CD8-positive, alpha-beta memory T cell (primary cell): ENCODE results near the gene ZCCHC14. TPM values are rescaled to one million over a fixed set of nuclear protein-coding genes. Genes with fewer than 3 reads are reported as not detected.
A peak's percentile ranks its signal among the peaks of the same experiment; 100 is the strongest.

Experiments used
- CTCF ChIA-PET: fragments of 350-600 bp; sonication (Branson Sonifier 250); formaldehyde crosslinking; loops from one replicate; lab custom pipeline; 2021; ENCODE audit warnings: antibody characterized with exemption; lab: Charles Lee
- POLR2A ChIA-PET: fragments of 350-600 bp; sonication (Branson Sonifier 250); formaldehyde crosslinking; loops from one replicate; lab custom pipeline; 2021; ENCODE audit warnings: antibody characterized with exemption; lab: Charles Lee
- DNase-seq, 5 donors: peaks; one replicate each; pipeline versions ENCODE4 v3.0.0 to v3.0.0-alpha.2; 2020 to 2022; ENCODE audit warnings: mixed read lengths in 1 of 5
- H3K27ac ChIP-seq: one replicate; pipeline ENCODE4 v1.7.0; 2013; ENCODE audit warnings: low read depth, mild to moderate bottlenecking, low read length, moderate library complexity
- H3K27me3 ChIP-seq: 2 replicates; pipeline ENCODE4 v1.7.0; 2013; ENCODE audit warnings: low read length, mild to moderate bottlenecking; ENCODE audit not compliant: insufficient read depth, poor library complexity, severe bottlenecking
- H3K36me3 ChIP-seq: 2 replicates; pipeline ENCODE4 v1.7.0; 2013; ENCODE audit warnings: mild to moderate bottlenecking, low read length, moderate library complexity; ENCODE audit not compliant: insufficient read depth
- H3K4me1 ChIP-seq: 2 replicates; pipeline ENCODE4 v1.7.0; 2013; ENCODE audit warnings: mild to moderate bottlenecking, low read length, moderate library complexity; ENCODE audit not compliant: insufficient read depth
- H3K4me3 ChIP-seq: 2 replicates; pipeline ENCODE4 v1.7.0; 2013; ENCODE audit warnings: mild to moderate bottlenecking, low read length
- H3K9me3 ChIP-seq: 2 replicates; pipeline ENCODE4 v1.7.0; 2013; ENCODE audit warnings: mild to moderate bottlenecking, low read length
- H3K27ac Mint-ChIP-seq, 8 donors: one replicate each; pipeline ENCODE4 v1.8.0; 2020 to 2021; ENCODE audit warnings: mixed read lengths in 8 of 8, mild to moderate bottlenecking in 6 of 8, inconsistent platforms in 3 of 8, moderate library complexity in 3 of 8
- H3K27me3 Mint-ChIP-seq, 2 donors: one replicate each; pipeline ENCODE4 v1.8.0; 2020 to 2021; ENCODE audit warnings: mixed read lengths in 2 of 2, mild to moderate bottlenecking in 1 of 2, moderate library complexity in 1 of 2
- H3K36me3 Mint-ChIP-seq, 3 donors: one replicate each; pipeline ENCODE4 v1.8.0; 2020 to 2021; ENCODE audit warnings: mixed read lengths in 3 of 3, inconsistent platforms in 1 of 3, mild to moderate bottlenecking in 1 of 3
- H3K4me1 Mint-ChIP-seq, 3 donors: one replicate each; pipeline ENCODE4 v1.8.0; 2020 to 2021; ENCODE audit warnings: mixed read lengths in 3 of 3, inconsistent platforms in 1 of 3, mild to moderate bottlenecking in 1 of 3
- H3K4me3 Mint-ChIP-seq, 7 donors: one replicate each; pipeline ENCODE4 v1.8.0; 2020 to 2021; ENCODE audit warnings: mixed read lengths in 7 of 7, mild to moderate bottlenecking in 6 of 7, moderate library complexity in 4 of 7, inconsistent platforms in 2 of 7
- H3K9me3 Mint-ChIP-seq, 5 donors: one replicate each; pipeline ENCODE4 v1.8.0; 2020 to 2022; ENCODE audit warnings: mixed read lengths in 5 of 5, mild to moderate bottlenecking in 3 of 5, moderate library complexity in 2 of 5, inconsistent platforms in 1 of 5
- polyA plus RNA-seq: library from polyadenylated mRNA; unstranded; fragments of 300-500 nt; fragmentation: Illumina TruSeq; gene quantifications from one replicate; pipeline ENCODE4 v1.2.3, GENCODE V29; 2021
- total RNA-seq, 2 experiments: library from RNA; stranded (reverse); gene quantifications; one replicate each; pipeline ENCODE4 v1.2.3, GENCODE V29; 2021

Gene ZCCHC14
- total and polyA plus RNA-seq, 3 experiments from 2014 or later: 0.77 to 6.2 (median 6.1) TPM

DNA sequence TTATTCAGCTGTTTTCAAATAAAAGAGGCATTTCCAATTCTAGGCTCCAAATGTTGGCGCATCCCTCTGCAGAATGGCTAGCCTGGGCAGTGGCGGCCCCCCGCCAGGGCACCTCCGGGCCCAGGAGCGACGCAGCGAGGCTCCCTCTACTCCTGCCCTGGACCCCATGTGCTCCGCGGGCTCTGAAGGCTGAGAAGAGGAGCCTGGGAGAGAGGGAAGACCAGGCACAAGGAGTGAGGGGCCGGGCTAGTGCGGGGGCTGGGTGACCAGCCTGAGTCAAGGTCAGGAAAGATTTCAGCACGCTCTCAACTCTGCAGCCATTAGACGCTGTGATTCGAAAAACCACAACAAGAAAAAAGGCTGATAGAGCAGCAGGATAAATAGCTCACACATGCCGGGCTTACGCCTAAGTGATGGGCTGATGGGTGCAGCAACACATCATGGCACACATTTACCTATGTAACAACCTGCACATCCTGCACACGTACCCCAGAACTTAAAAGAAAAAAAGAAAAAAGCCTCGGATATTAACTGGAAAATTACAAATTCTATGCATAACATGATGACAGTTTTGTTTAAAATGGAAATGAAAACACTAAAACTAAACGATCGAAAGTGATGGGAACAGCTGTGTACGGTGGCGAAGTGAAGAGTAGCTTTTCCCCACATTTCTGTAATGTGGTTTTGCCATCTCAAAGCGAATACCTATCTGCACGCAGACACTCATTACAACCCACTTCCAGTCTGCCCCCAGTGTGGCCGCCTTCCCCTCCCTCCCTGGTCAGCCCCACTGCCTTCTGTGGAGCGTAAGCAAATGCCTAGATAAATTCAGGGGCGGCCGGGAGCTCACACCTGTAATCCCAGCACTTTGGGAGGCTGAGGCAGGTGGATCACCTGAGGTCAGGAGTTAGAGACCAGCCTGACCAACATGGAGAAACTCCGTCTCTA lies 56.3 kb downstream of the ZCCHC14 start:
- H3K4me1 Mint-ChIP-seq: peaks cover 17 to 29% (median 25%) of the 10 kb centered on the region in 3 donors

GRCh38 chr16:87435372-87436224 lies 57.2 kb downstream of the ZCCHC14 start:
- Mint-ChIP-seq H3K4me1 (peaks cover 17 to 29% (median 25%) of the 10 kb centered on the region in 3 donors), H3K27ac (no peak overlapping the region), H3K4me3 (no peak overlapping the region), H3K36me3 (peaks cover 0 to 21% (median 0%) of the 10 kb centered on the region in 3 donors), H3K27me3 (peaks cover 0 to 2% of the 10 kb centered on the region in 2 donors), H3K9me3 (no peaks in the 10 kb centered on the region)
- CTCF ChIA-PET: interaction anchor here (1.2 kb wide), 1 partner anchor 9 kb away, joined by 3 read pairs; no protein-coding TSS in a partner anchor
- POLR2A ChIA-PET: no interaction called here
- H3K4me3 ChIP-seq: no peak overlapping the region
- no peaks in the 10 kb centered on the region for H3K36me3 ChIP-seq
- H3K9me3 ChIP-seq: no peaks in the 10 kb centered on the region
- H3K27ac ChIP-seq: no peak overlapping the region
- no peaks in the 10 kb centered on the region for H3K27me3 ChIP-seq
- peaks cover 18% of the 10 kb centered on the region for H3K4me1 ChIP-seq
- DNase-seq: peak in 1 of 5 donors; percentile 18

More for the DNA sequence above, 56.3 kb downstream of the ZCCHC14 start:
- Histone ChIP-seq H3K27ac (no peak overlapping the region), H3K9me3 (no peaks in the 10 kb centered on the region), H3K27me3 (no peaks in the 10 kb centered on the region), H3K4me1 (peaks cover 18% of the 10 kb centered on the region), H3K4me3 (peak overlapping the region; percentile 15), H3K36me3 (no peaks in the 10 kb centered on the region)
- peak overlapping the region in 6 of 8 donors; percentile 0 to 70 (median 22) for H3K27ac Mint-ChIP-seq
- H3K9me3 Mint-ChIP-seq: no peaks in the 10 kb centered on the region
- H3K4me3 Mint-ChIP-seq: peak overlapping the region in 6 of 7 donors; percentile 26 to 67 (median 56)
- ChIA-PET CTCF (interaction anchor here (1.2 kb wide), 1 partner anchor 8 kb away, joined by 3 read pairs; no protein-coding TSS in a partner anchor), POLR2A (no interaction called here)
- H3K27me3 Mint-ChIP-seq: peaks cover 0 to 2% of the 10 kb centered on the region in 2 donors
- peak in 1 of 5 donors; percentile 6 for DNase-seq
- peaks cover 0 to 22% (median 0%) of the 10 kb centered on the region in 3 donors for H3K36me3 Mint-ChIP-seq

- CTCF ChIA-PET: no interaction called here
- Histone ChIP-seq H3K27me3 (no peaks in the 10 kb centered on the region), H3K4me3 (no peak overlapping the region), H3K4me1 (peaks cover 18% of the 10 kb centered on the region), H3K27ac (no peak overlapping the region), H3K9me3 (no peaks in the 10 kb centered on the region), H3K36me3 (no peaks in the 10 kb centered on the region)
- H3K27me3 Mint-ChIP-seq: peaks cover 0 to 2% of the 10 kb centered on the region in 2 donors
- H3K9me3 Mint-ChIP-seq: no peaks in the 10 kb centered on the region
- peaks cover 0 to 27% (median 2%) of the 10 kb centered on the region in 3 donors for H3K36me3 Mint-ChIP-seq
- DNase-seq: no peak
- peaks cover 20 to 29% (median 25%) of the 10 kb centered on the region in 3 donors for H3K4me1 Mint-ChIP-seq
- POLR2A ChIA-PET: no interaction called here
- peak overlapping the region in 1 of 7 donors; percentile 6 for H3K4me3 Mint-ChIP-seq
- H3K27ac Mint-ChIP-seq: peak overlapping the region in 2 of 8 donors; percentile 32 to 72
These were observed 58.6 kb downstream of the ZCCHC14 start for GRCh38 chr16:87434146-87434667.

DNA sequence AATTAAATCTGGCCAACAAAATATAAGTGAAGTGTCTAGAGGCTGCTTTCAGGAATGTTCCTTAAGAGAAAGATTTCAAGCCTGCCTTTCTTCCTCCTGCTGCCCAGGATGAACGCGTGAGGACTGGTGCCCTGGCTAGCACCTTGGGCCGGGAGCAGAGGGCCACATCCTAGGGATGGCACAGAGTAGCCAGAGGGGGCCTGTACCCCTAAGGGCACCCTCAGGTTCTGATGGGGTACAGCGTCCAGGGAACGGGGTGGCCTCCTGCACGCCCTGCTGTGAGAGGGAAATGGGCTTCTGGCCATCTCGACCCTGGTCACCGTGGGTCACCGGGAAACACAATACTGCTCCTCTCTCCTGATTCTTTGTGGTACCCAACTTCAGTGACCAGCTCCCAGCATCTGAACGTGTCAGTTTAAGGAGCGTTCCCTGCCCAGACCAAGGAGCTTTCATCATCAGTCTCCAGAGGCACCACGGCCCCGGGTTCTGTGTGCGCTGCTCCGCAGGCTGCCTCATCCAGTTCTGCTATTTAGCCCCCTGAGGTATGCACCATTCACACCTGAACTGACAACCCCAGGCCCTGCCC lies 60.4 kb downstream of the ZCCHC14 start:
- no peak for DNase-seq
- Histone ChIP-seq H3K4me3 (no peak overlapping the region), H3K4me1 (peaks cover 18% of the 10 kb centered on the region), H3K27me3 (no peaks in the 10 kb centered on the region), H3K9me3 (no peaks in the 10 kb centered on the region), H3K36me3 (peaks cover 5% of the 10 kb centered on the region), H3K27ac (no peak overlapping the region)
- Mint-ChIP-seq H3K27ac (peak overlapping the region in 1 of 8 donors; percentile 57), H3K4me3 (no peak overlapping the region), H3K4me1 (peaks cover 17 to 22% (median 20%) of the 10 kb centered on the region in 3 donors), H3K27me3 (peaks cover 0 to 2% of the 10 kb centered on the region in 2 donors), H3K36me3 (peaks cover 0 to 36% (median 2%) of the 10 kb centered on the region in 3 donors), H3K9me3 (no peaks in the 10 kb centered on the region)
- CTCF ChIA-PET: no interaction called here
- POLR2A ChIA-PET: interaction anchor here (0.8 kb wide), 1 partner anchor 298 kb away, joined by 4 read pairs; no protein-coding TSS in a partner anchor

DNA sequence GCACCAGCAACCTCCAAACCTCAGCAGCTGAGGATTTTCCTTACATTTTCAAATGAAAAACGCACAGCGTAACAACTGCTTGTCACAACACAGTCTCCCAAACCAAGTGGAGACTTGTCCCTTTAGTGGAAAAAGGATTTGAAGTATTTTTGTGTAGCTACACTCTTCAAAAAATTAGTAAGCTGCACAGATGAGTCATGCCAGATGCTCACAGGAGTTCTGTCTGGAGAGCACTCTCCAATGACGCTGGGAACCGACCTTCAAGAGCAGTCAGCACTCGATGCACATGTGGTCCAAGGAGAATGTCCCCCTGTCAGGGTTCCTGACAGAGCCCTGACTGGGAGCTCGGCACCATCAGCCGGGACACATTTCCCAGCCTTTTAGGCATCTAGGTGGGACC lies 60.9 kb downstream of the ZCCHC14 start:
- Mint-ChIP-seq H3K27me3 (peaks cover 0 to 2% of the 10 kb centered on the region in 2 donors), H3K4me3 (no peak overlapping the region), H3K27ac (no peak overlapping the region), H3K4me1 (peaks cover 17 to 21% (median 19%) of the 10 kb centered on the region in 3 donors), H3K9me3 (no peaks in the 10 kb centered on the region), H3K36me3 (peaks cover 0 to 36% (median 2%) of the 10 kb centered on the region in 3 donors)
- Histone ChIP-seq H3K27ac (no peak overlapping the region), H3K4me3 (no peak overlapping the region), H3K36me3 (peaks cover 5% of the 10 kb centered on the region), H3K4me1 (peaks cover 16% of the 10 kb centered on the region), H3K27me3 (no peaks in the 10 kb centered on the region), H3K9me3 (no peaks in the 10 kb centered on the region)
- POLR2A ChIA-PET: no interaction called here
- CTCF ChIA-PET: no interaction called here
- no peak for DNase-seq

GRCh38 chr16:87426423-87427215 lies 66.2 kb downstream of the ZCCHC14 start:
- no peaks in the 10 kb centered on the region for H3K27me3 Mint-ChIP-seq
- Histone ChIP-seq H3K4me1 (no peaks in the 10 kb centered on the region), H3K4me3 (no peak overlapping the region), H3K27ac (no peak overlapping the region), H3K9me3 (no peaks in the 10 kb centered on the region), H3K36me3 (peaks cover 5% of the 10 kb centered on the region), H3K27me3 (no peaks in the 10 kb centered on the region)
- CTCF ChIA-PET: interaction anchor here (1.0 to 1.5 kb wide), 2 partner anchors 10 to 101 kb away, joined by 3 to 5 read pairs; no protein-coding TSS in a partner anchor
- peaks cover 0 to 3% (median 0%) of the 10 kb centered on the region in 3 donors for H3K4me1 Mint-ChIP-seq
- H3K27ac Mint-ChIP-seq: peak overlapping the region in 1 of 8 donors; percentile 29
- POLR2A ChIA-PET: no interaction called here
- no peaks in the 10 kb centered on the region for H3K9me3 Mint-ChIP-seq
- H3K4me3 Mint-ChIP-seq: no peak overlapping the region
- no peak for DNase-seq
- peaks cover 5 to 51% (median 17%) of the 10 kb centered on the region in 3 donors for H3K36me3 Mint-ChIP-seq
